PC-3 (cell line): ENCODE data around the gene POMC. TPM values are rescaled to one million over a fixed set of nuclear protein-coding genes. Genes with fewer than 3 reads are reported as not detected.
"Not testable (repeated sequence)": the region's sequence is repeated elsewhere in the genome, so short reads cannot be mapped to it uniquely, and the experiment has no call there.

ENCODE experiments used
- ATAC-seq: fragments of 200-7000 bp; cut with Tn5 transposase; 2 replicates; pipeline ENCODE4 v1.9.1; 2020; ENCODE audit warnings: mild to moderate bottlenecking, moderate library complexity
- BruUV-seq: library from RNA; stranded (reverse); fragments of 400-500 nt; replicated peaks from 2 replicates; lab custom pipeline; 2021; lab: Mats Ljungman, UMichigan
- CTCF ChIA-PET: fragments of 300-600 bp; sonication (Branson Sonifier 250); formaldehyde crosslinking; loops from one replicate; lab custom pipeline; 2022; ENCODE audit warnings: antibody characterized with exemption; lab: Charles Lee
- POLR2A ChIA-PET: fragments of 300-600 bp; sonication (Branson Sonifier 250); formaldehyde crosslinking; loops from one replicate; lab custom pipeline; 2022; ENCODE audit warnings: antibody characterized with exemption; ENCODE audit not compliant: unreplicated experiment; lab: Charles Lee
- DNase-seq: peaks from one replicate; pipeline ENCODE4 v3.0.0-alpha.2; 2015
- H2AFZ ChIP-seq: fragments of 300-600 bp; sonication (generic); 2 replicates; pipeline ENCODE4 v1.6.0; 2016; ENCODE audit warnings: antibody characterized with exemption, low read length
- H3F3A ChIP-seq: fragments of 300-600 bp; sonication (generic); one replicate; pipeline ENCODE4 v1.6.0; 2017; ENCODE audit warnings: antibody characterized with exemption, low read length, control low read depth, mild to moderate bottlenecking; ENCODE audit not compliant: unreplicated experiment
- H3K27ac ChIP-seq: fragments of 300-600 bp; sonication (generic); 2 replicates; pipeline ENCODE4 v1.5.1; 2016; ENCODE audit warnings: mild to moderate bottlenecking, low read length
- H3K27me3 ChIP-seq: fragments of 300-600 bp; sonication (generic); 2 replicates; pipeline ENCODE4 v1.6.1; 2016; ENCODE audit warnings: low read length, mixed read lengths
- H3K36me3 ChIP-seq: fragments of 300-600 bp; sonication (generic); 2 replicates; pipeline ENCODE4 v1.6.1; 2016; ENCODE audit warnings: low read depth, mixed run types, low read length, mixed read lengths
- H3K4me1 ChIP-seq: fragments of 300-600 bp; sonication (generic); 2 replicates; pipeline ENCODE4 v1.5.1; 2016; ENCODE audit warnings: low read length; ENCODE audit not compliant: insufficient read depth
- H3K4me2 ChIP-seq: fragments of 300-600 bp; sonication (generic); 2 replicates; pipeline ENCODE4 v1.6.0; 2016; ENCODE audit warnings: low read length
- H3K4me3 ChIP-seq: fragments of 300-600 bp; sonication (generic); 2 replicates; pipeline ENCODE4 v1.5.1; 2016; ENCODE audit warnings: mild to moderate bottlenecking, low read length, mixed read lengths
- H3K79me2 ChIP-seq: fragments of 300-600 bp; sonication (generic); 2 replicates; pipeline ENCODE4 v1.6.1; 2017; ENCODE audit warnings: low read length, mixed read lengths
- H3K9ac ChIP-seq: fragments of 300-600 bp; sonication (generic); 2 replicates; pipeline ENCODE4 v1.6.0; 2016; ENCODE audit warnings: mild to moderate bottlenecking, low read length
- H3K9me2 ChIP-seq: fragments of 300-600 bp; sonication (generic); replicated peaks from 2 replicates; pipeline ENCODE4 v1.6.1; 2016; ENCODE audit warnings: mixed run types, low read length, mixed read lengths
- H3K9me3 ChIP-seq: fragments of 300-600 bp; sonication (generic); 2 replicates; pipeline ENCODE4 v1.6.1; 2016; ENCODE audit warnings: low read length, mixed read lengths
- H4K20me1 ChIP-seq: fragments of 300-600 bp; sonication (generic); 2 replicates; pipeline ENCODE4 v1.6.1; 2016; ENCODE audit warnings: low read length, mixed read lengths
- CTCF ChIP-seq: fragments of 300-600 bp; sonication (generic); conservative IDR thresholded peaks from 2 replicates; pipeline ENCODE4 v1.5.1; 2017; ENCODE audit warnings: antibody characterized with exemption, low read depth, mild to moderate bottlenecking, low read length
- EZH2 ChIP-seq: fragments of 300-600 bp; sonication (generic); IDR thresholded peaks from one replicate; pipeline ENCODE4 v1.6.1; 2017; ENCODE audit warnings: antibody characterized with exemption, mild to moderate bottlenecking, low read length; ENCODE audit not compliant: unreplicated experiment
- EZH2phosphoT487 ChIP-seq: fragments of 300-600 bp; sonication (generic); IDR thresholded peaks from 2 replicates; pipeline ENCODE4 v1.6.1; 2018; ENCODE audit warnings: mild to moderate bottlenecking, antibody characterized with exemption, low read length, borderline replicate concordance
- intact Hi-C: fragments of 100-400 bp; cut with micrococcal nuclease; formaldehyde crosslinking; loops from 2 replicates; pipeline ENCODE4 v1.9.0; 2023
- total RNA-seq: library from RNA; depleted of rRNA; stranded (reverse); fragments of >200 nt; gene quantifications from 2 replicates; pipeline ENCODE4 v1.2.3, GENCODE V29; 2014

Gene POMC
- total RNA-seq, 1 experiment from 2014 or later = not detected

- Histone ChIP-seq H3K4me2 (no peak overlapping the region), H3K79me2 (no peaks in the 10 kb centered on the region), H4K20me1 (no peaks in the 10 kb centered on the region), H3K9me3 (no peaks in the 10 kb centered on the region), H2AFZ (no peak overlapping the region), H3K36me3 (no peaks in the 10 kb centered on the region), H3K9ac (no peak overlapping the region), H3K27ac (no peak overlapping the region), H3F3A (no peaks in the 10 kb centered on the region), H3K9me2 (no peaks in the 10 kb centered on the region), H3K4me1 (peaks cover 2% of the 10 kb centered on the region; the same call in 1 of the 2 replicates), H3K4me3 (no peak overlapping the region), H3K27me3 (no peaks in the 10 kb centered on the region)
- no peak for TF ChIP-seq CTCF
- TF ChIP-seq EZH2phosphoT487 = no peak
- TF ChIP-seq EZH2 = no peak
- CTCF ChIA-PET = interaction anchor here (0.5 to 1.8 kb wide), 10 partner anchors 10 to 443 kb away, joined by 3 to 26 read pairs (median 6); partner anchors contain the start of gene EFR3B
- BruUV-seq = no TSS peak
- ATAC-seq (no peak), DNase-seq (no peak)
- POLR2A ChIA-PET = interaction anchor here (0.6 kb wide), 2 partner anchors 91 to 299 kb away, joined by 3 to 7 read pairs; no protein-coding TSS in a partner anchor
- intact Hi-C loops = loop anchor here (1.0 to 2.0 kb wide), 2 partner anchors 87 to 155 kb away; partner anchors contain the start of gene EFR3B
These were observed 38.4 kb downstream of the POMC start for GRCh38 chr2:25129901-25130520.

GRCh38 chr2:25127646-25128045, 40.7 kb downstream of the POMC start:
- no peak for TF ChIP-seq EZH2phosphoT487
- no peak for TF ChIP-seq EZH2
- TF ChIP-seq CTCF = no peak
- no peaks in the 10 kb centered on the region for H4K20me1 ChIP-seq
- no peak overlapping the region for H3K4me3 ChIP-seq
- H3F3A ChIP-seq = no peaks in the 10 kb centered on the region
- H2AFZ ChIP-seq = no peak overlapping the region
- no peak overlapping the region for H3K27ac ChIP-seq
- no peaks in the 10 kb centered on the region for H3K36me3 ChIP-seq
- no peaks in the 10 kb centered on the region for H3K9me2 ChIP-seq
- H3K79me2 ChIP-seq = no peaks in the 10 kb centered on the region
- no peak for DNase-seq
- H3K4me1 ChIP-seq = peaks cover 2% of the 10 kb centered on the region; the same call in 1 of the 2 replicates
- H3K9ac ChIP-seq = no peak overlapping the region
- CTCF ChIA-PET = no interaction called here
- no peak for ATAC-seq
- POLR2A ChIA-PET = no interaction called here
- no peaks in the 10 kb centered on the region for H3K9me3 ChIP-seq
- intact Hi-C loops = loop anchor here (2.0 kb wide), 1 partner anchor 85 kb away; the partner anchor contains the start of gene EFR3B
- H3K4me2 ChIP-seq = no peak overlapping the region
- no peaks in the 10 kb centered on the region for H3K27me3 ChIP-seq
- no TSS peak for BruUV-seq

GRCh38 chr2:25127071-25127470, 41.3 kb downstream of the POMC start:
- POLR2A ChIA-PET = not testable (repeated sequence)

More at GRCh38 chr2:25127071-25127470, 41.3 kb downstream of the POMC start:
- H3K9me3 ChIP-seq, intact Hi-C loops, H4K20me1 ChIP-seq, H3K4me2 ChIP-seq, CTCF ChIA-PET, H3K79me2 ChIP-seq, H3K4me1 ChIP-seq, H3K27me3 ChIP-seq, H3F3A ChIP-seq, H3K9ac ChIP-seq, H2AFZ ChIP-seq, H3K9me2 ChIP-seq, BruUV-seq, H3K36me3 ChIP-seq, H3K4me3 ChIP-seq, DNase-seq, ATAC-seq, H3K27ac ChIP-seq: not testable (repeated sequence)
